GM21526 (cell line): ENCODE data around the gene IFITM5.
A peak's percentile ranks its signal among the peaks of the same experiment; 100 is the strongest.
"Not testable (repeated sequence)": the region's sequence is repeated elsewhere in the genome, so short reads cannot be mapped to it uniquely, and the experiment has no call there.

Experiments used
- ATAC-seq: cut with Tn5 transposase; IDR thresholded peaks from one replicate; pipeline ENCODE4 v1.9.1; 2021; ENCODE audit warnings: moderate library complexity; ENCODE audit not compliant: unreplicated experiment, low FRiP score

Gene IFITM5

GRCh38 chr11:328516-329100 is 29.3 kb upstream of the IFITM5 start:
- not testable (repeated sequence) for ATAC-seq

GRCh38 chr11:328012-328411 is 28.7 kb upstream of the IFITM5 start:
- no peak for ATAC-seq

GRCh38 chr11:327581-327923 is 28.2 kb upstream of the IFITM5 start:
- ATAC-seq = no peak

GRCh38 chr11:326842-327580 is 27.7 kb upstream of the IFITM5 start:
- peak; percentile 66 for ATAC-seq

- no peak for ATAC-seq
These were observed 27.2 kb upstream of the IFITM5 start for GRCh38 chr11:326592-326841.

GRCh38 chr11:325796-326591 is 26.7 kb upstream of the IFITM5 start:
- no peak for ATAC-seq

- ATAC-seq = not testable (repeated sequence)
These were observed 25.5 kb upstream of the IFITM5 start for GRCh38 chr11:324593-325517.

- ATAC-seq = no peak
These were observed 24.8 kb upstream of the IFITM5 start for GRCh38 chr11:324156-324555.

- not testable (repeated sequence) for ATAC-seq
These were observed 20.6 kb upstream of the IFITM5 start for GRCh38 chr11:319888-320273.

GRCh38 chr11:319121-319887 is 20.0 kb upstream of the IFITM5 start:
- ATAC-seq = not testable (repeated sequence)

- ATAC-seq = not testable (repeated sequence)
These were observed 19.2 kb upstream of the IFITM5 start for GRCh38 chr11:318405-319120.

- not testable (repeated sequence) for ATAC-seq
These were observed 18.5 kb upstream of the IFITM5 start for GRCh38 chr11:317668-318404.

GRCh38 chr11:316891-317301 is 17.6 kb upstream of the IFITM5 start:
- ATAC-seq = no peak

- ATAC-seq = no peak
These were observed 16.8 kb upstream of the IFITM5 start for GRCh38 chr11:316031-316701.

- ATAC-seq = no peak
These were observed 16.2 kb upstream of the IFITM5 start for GRCh38 chr11:315516-315994.

- ATAC-seq = no peak
These were observed 15.7 kb upstream of the IFITM5 start for GRCh38 chr11:315051-315481.

GRCh38 chr11:314554-314875 is 15.2 kb upstream of the IFITM5 start:
- not testable (repeated sequence) for ATAC-seq
